Right atrium auricular region (tissue), 2 donors: ENCODE measurements around the gene SIRPA. TPM values are rescaled to one million over a fixed set of nuclear protein-coding genes. Genes with fewer than 3 reads are reported as not detected.

ENCODE experiments used
- DNase-seq: peaks from one replicate; pipeline ENCODE4 v3.0.0-alpha.2; 2019; ENCODE audit warnings: low spot score
- H3K27ac ChIP-seq, 2 donors: fragments of 200-600 bp; sonication (generic); 1 replicate in 1 of 2; 2 replicates in 1 of 2; pipeline ENCODE4 v1.5.1; 2016 to 2019
- H3K27me3 ChIP-seq, 2 donors: fragments of 200-600 bp; sonication (generic); one replicate each; pipeline versions ENCODE4 v1.5.1 to v1.6.0; 2017 to 2019
- H3K36me3 ChIP-seq: fragments of 200-600 bp; sonication (generic); one replicate; pipeline ENCODE4 v1.5.1; 2016
- H3K4me1 ChIP-seq, 2 donors: fragments of 200-600 bp; sonication (generic); one replicate each; pipeline versions ENCODE4 v1.5.1 to v1.6.0; 2017 to 2019
- H3K4me3 ChIP-seq, 2 donors: fragments of 200-600 bp; sonication (generic); 1 replicate in 1 of 2; 2 replicates in 1 of 2; pipeline ENCODE4 v1.5.1; 2017 to 2019; ENCODE audit warnings: mild to moderate bottlenecking in 1 of 2, moderate library complexity in 1 of 2
- H3K9me3 ChIP-seq, 2 donors: fragments of 200-600 bp; sonication (generic); one replicate each; pipeline ENCODE4 v1.5.1; 2019
- total RNA-seq, 2 donors: library from RNA; depleted of rRNA; stranded (reverse); fragments of >200 nt; gene quantifications; one replicate each; pipeline ENCODE4 v1.1.0, GENCODE V29; 2016
- TF ChIP-seq, protein P1 (sequence below), 2 donors: fragments of 200-600 bp; sonication (generic); IDR thresholded peaks; one replicate each; pipeline ENCODE4 v1.5.1; 2019; ENCODE audit warnings: antibody characterized with exemption in 2 of 2

The SIRPA gene
- total RNA-seq, 2 donors from 2014 or later: 32.4 to 58.5 TPM

DNA sequence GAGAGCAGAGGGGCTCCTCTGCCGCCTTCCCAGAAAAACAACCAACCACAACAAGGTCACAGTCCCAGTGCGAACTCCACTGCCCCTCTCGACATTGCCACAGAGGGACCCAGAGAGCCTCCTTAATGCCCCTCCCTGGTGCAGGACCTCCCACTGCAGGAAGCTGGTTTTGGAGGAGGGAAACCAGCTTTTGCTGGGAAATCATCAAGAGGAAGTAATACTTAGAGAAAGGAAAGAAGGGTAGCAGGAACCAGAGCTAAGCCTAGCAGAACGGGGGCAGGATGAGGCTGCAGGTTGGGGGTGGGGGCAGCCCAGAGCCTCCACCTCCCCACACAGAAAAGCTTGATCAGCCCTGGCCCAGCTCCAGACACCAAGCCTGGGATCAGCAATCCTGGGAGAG, 37.7 kb upstream of the SIRPA start:
- no peak overlapping the region for H3K27ac ChIP-seq
- DNase-seq: no peak
- TF ChIP-seq, protein P1, sequence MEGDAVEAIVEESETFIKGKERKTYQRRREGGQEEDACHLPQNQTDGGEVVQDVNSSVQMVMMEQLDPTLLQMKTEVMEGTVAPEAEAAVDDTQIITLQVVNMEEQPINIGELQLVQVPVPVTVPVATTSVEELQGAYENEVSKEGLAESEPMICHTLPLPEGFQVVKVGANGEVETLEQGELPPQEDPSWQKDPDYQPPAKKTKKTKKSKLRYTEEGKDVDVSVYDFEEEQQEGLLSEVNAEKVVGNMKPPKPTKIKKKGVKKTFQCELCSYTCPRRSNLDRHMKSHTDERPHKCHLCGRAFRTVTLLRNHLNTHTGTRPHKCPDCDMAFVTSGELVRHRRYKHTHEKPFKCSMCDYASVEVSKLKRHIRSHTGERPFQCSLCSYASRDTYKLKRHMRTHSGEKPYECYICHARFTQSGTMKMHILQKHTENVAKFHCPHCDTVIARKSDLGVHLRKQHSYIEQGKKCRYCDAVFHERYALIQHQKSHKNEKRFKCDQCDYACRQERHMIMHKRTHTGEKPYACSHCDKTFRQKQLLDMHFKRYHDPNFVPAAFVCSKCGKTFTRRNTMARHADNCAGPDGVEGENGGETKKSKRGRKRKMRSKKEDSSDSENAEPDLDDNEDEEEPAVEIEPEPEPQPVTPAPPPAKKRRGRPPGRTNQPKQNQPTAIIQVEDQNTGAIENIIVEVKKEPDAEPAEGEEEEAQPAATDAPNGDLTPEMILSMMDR (IDR thresholded peaks at IDR 0.05): no peak

DNA sequence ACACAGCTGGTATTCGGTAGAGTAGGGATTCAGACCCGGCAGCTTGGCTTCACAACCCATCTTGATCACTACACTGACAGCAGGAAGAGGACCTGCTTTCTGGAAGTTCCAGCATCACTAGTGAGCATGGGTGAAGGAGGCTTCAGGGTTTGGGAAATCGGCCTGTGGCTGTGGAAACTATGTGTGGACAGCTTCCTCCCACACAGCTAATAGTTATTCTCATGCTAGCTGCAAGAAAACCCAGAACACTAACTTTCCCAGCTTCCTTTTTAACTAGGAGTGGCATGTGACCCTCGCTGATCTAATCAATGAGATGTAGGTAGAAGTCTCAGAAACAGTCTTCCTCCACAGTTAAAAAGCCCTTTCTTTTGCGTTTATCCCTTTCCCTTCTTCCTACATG, 36.3 kb upstream of the SIRPA start:
- TF ChIP-seq, protein P1 (IDR thresholded peaks at IDR 0.05): no peak
- H3K27ac ChIP-seq: no peak overlapping the region

More for the DNA sequence above, 37.7 kb upstream of the SIRPA start:
- Histone ChIP-seq H3K9me3 (no peaks in the 10 kb centered on the region), H3K36me3 (no peaks in the 10 kb centered on the region), H3K4me3 (no peak overlapping the region), H3K4me1 (no peaks in the 10 kb centered on the region), H3K27me3 (no peaks in the 10 kb centered on the region)

DNA sequence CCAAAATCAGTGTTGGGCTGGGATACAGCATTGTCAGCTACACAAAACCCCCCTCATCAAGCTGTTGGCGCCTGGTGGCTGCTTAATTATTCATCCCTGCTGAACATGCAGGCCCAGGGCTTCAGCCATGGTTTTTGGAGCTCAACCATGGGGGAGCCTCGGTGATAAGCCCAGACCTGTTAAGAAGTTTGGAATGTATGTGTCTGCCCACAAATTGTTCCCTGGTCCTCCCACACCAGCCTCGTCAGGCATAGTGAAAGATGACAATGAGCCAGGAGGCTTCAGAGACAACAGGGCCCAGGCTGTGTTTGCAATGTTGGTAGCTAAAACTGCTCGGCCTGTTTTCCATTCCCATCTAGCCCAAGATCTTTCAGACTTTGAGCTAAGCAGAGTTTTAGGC, 34.8 kb upstream of the SIRPA start:
- TF ChIP-seq, protein P1 (IDR thresholded peaks at IDR 0.05): no peak
- Histone ChIP-seq H3K9me3 (no peaks in the 10 kb centered on the region), H3K27ac (no peak overlapping the region), H3K4me3 (no peak overlapping the region), H3K36me3 (no peaks in the 10 kb centered on the region), H3K27me3 (no peaks in the 10 kb centered on the region), H3K4me1 (no peaks in the 10 kb centered on the region)
- no peak for DNase-seq

More for the DNA sequence above, 36.3 kb upstream of the SIRPA start:
- no peaks in the 10 kb centered on the region for H3K27me3 ChIP-seq
- no peak for DNase-seq
- no peaks in the 10 kb centered on the region for H3K4me1 ChIP-seq
- H3K36me3 ChIP-seq: no peaks in the 10 kb centered on the region
- H3K4me3 ChIP-seq: no peak overlapping the region
- H3K9me3 ChIP-seq: no peaks in the 10 kb centered on the region

DNA sequence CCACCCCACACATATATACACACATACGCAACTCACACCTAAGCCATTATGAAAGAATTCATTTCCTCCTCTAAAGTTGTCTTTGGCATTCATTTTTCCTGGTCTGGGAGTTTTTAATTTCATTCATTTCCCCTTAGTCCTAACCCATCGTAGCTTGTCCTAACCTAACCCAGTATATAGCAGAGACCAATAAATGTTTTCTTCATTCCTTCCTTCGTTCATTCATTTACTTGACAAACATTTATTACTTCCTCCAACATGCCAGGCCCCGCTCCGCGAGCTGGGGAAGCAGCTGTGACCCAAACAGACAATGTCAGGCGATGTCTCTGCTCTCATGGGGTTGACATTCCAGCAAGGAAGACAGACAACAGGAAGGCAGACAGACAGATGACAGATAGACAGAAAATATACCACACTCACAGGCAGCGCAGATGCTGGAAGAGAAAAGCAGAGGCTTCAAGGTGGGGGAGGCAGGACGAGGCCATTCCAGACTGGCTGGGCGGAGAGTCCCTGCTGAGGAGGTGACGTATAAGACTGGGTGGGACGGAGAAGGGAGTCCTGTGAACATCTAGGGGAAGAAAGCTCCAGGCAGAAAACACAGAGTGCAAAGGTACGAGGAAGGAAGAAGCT, 33.7 kb upstream of the SIRPA start:
- TF ChIP-seq, protein P1 (IDR thresholded peaks at IDR 0.05): no peak
- H3K27me3 ChIP-seq: no peaks in the 10 kb centered on the region
- DNase-seq: no peak
- H3K4me1 ChIP-seq: no peaks in the 10 kb centered on the region
- no peaks in the 10 kb centered on the region for H3K36me3 ChIP-seq
- H3K4me3 ChIP-seq: no peak overlapping the region
- H3K27ac ChIP-seq: no peak overlapping the region
- H3K9me3 ChIP-seq: no peaks in the 10 kb centered on the region

DNA sequence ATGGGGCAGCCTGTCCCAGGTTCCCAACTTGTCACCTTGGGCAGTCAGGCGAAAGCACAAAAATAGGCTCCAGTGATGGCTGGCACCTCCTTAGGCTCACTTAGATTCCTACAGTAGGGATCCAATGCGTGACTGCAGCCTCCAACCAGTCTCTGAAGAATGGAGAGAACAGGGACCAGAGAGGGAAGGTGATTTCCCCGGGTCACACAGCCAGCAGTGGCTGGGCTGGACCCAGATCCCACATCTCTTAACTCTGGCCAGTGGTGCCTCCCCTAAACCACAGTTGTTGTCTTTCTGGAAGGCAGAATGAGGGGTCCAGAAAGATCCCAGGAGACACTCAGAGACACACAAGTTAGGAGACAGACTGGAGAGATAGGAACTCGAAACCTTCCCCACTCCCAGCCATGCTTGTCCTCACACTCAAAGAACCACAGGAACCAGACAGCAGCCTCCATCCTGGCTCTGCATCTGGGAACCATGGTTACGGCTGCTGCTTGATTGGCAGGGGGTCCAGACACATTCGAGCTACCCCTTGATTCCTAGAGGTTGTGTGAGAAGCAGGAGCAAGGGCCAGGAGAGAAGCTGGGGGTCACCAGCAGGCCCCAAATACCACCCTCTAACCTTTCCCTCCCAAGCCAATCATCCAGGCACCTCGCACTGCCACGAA, 33.1 kb upstream of the SIRPA start:
- Histone ChIP-seq H3K36me3 (no peaks in the 10 kb centered on the region), H3K27ac (no peak overlapping the region), H3K4me1 (no peaks in the 10 kb centered on the region), H3K4me3 (no peak overlapping the region), H3K9me3 (no peaks in the 10 kb centered on the region), H3K27me3 (no peaks in the 10 kb centered on the region)
- TF ChIP-seq, protein P1 (IDR thresholded peaks at IDR 0.05): no peak
- no peak for DNase-seq
